Measurements from ENCODE around the gene KLHL29. TPM values are rescaled to one million over a fixed set of nuclear protein-coding genes. Genes with fewer than 3 reads are reported as not detected.

The KLHL29 gene
- total RNA-seq, 1 donor: 14.7 TPM

DNA sequence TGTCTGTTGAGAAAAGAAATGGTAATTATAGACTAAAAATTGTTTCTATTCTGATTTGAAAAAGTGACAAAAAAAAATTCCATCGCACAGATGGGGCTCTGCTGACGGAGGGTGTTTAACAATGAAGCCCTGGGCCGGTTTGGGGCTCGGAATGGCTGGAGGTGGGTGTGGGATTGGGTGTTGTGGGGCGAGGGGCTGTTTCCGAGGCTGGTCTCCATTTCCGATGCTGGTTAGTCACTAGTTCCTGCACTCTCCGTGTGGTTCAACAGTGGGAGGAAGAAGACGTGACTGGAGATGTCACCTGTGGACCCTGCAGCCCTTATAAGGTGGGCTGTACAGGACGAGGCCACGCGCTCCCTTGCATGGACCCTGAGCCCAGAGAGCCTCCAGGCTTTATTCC is 143.2 kb downstream of the KLHL29 start:
- DNase-seq (ENCODE audit: low read depth): no peak
- TF ChIP-seq, protein P1, sequence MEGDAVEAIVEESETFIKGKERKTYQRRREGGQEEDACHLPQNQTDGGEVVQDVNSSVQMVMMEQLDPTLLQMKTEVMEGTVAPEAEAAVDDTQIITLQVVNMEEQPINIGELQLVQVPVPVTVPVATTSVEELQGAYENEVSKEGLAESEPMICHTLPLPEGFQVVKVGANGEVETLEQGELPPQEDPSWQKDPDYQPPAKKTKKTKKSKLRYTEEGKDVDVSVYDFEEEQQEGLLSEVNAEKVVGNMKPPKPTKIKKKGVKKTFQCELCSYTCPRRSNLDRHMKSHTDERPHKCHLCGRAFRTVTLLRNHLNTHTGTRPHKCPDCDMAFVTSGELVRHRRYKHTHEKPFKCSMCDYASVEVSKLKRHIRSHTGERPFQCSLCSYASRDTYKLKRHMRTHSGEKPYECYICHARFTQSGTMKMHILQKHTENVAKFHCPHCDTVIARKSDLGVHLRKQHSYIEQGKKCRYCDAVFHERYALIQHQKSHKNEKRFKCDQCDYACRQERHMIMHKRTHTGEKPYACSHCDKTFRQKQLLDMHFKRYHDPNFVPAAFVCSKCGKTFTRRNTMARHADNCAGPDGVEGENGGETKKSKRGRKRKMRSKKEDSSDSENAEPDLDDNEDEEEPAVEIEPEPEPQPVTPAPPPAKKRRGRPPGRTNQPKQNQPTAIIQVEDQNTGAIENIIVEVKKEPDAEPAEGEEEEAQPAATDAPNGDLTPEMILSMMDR (IDR thresholded peaks at IDR 0.05; ENCODE audit: insufficient read depth, low read depth, low read length): no peak

DNA sequence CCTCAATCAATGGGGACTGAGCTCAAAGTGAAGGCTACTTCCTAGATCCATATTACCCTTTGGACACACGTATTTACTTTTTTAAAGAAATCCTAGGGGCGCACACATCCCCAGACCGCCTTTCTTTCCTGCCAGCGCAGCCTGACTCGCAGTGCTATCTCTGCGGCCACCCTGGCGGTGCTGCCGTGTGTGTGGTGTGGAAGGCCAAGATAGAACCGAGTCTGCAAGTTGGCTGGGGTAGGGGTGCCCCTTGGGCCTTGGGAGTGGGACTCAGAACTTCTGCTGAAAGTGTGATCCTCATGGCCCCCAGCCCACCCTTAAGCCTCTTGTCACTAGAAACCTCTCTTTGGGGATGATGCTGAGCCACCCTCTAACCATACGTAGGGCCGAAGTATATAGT is 143.7 kb downstream of the KLHL29 start:
- no peak overlapping the region for H3K4me3 ChIP-seq (ENCODE audit: low read depth, low read length)
- TF ChIP-seq, protein P1 (IDR thresholded peaks at IDR 0.05; ENCODE audit: insufficient read depth, low read depth, low read length): no peak
- DNase-seq (ENCODE audit: low read depth): no peak

More for the DNA sequence above, 143.2 kb downstream of the KLHL29 start:
- H3K4me3 ChIP-seq (ENCODE audit: low read depth, low read length): no peak overlapping the region

DNA sequence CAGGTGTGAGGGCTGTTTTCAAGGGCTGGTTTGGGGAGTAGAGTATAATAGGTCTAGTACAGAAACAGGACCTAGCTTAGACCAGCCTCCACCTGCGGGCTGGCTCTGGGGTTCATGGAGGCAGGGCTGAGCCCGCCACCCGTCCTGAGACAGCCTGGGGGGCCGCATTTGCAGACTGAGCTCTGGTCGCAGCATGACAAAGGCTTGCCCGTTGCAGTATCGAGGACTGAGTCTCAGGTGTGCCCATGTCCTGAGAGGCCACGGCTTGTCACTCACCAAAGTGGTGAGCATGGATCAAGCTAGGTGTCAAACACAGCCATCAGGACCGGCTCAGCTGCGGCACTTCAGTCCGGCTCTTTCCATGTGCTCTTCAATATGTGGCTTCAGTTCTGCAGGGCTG is 144.7 kb downstream of the KLHL29 start:
- no peak for DNase-seq (ENCODE audit: low read depth)
- TF ChIP-seq, protein P1 (IDR thresholded peaks at IDR 0.05; ENCODE audit: insufficient read depth, low read depth, low read length): no peak
- H3K4me3 ChIP-seq (ENCODE audit: low read depth, low read length): no peak overlapping the region

DNA sequence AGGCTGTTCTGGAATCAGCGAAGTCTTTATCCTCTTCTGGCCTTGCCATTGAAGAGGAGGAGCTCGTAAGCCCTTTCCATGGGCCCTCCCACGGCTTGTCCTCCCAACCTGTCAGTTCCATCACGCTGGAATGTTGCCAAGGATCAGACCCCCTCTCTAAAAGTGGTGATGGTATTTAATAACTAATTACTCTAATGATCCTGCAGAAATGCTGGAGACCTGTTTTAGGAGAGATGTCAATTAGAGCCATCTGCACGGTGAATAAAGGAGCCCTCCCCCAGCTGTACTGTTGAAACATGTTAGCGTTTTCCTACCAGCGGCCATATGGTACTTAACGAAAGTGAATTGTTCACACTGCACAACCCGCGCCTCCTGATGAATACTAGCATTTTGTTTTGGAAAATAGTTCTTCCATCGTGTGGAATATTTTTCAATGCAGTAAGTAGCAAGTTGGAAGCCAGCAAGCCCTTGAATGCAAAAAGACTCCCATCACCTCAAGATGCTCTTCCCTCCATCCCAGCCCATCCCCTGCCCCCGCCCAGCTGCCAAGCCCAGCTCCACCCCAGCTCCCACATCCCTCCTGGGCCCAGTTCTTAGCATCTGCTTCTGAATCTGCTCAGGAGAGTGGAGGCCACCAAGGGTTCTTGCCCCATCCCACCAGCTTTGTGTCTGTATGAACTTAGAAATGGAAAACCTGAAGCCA is 145.4 kb downstream of the KLHL29 start:
- TF ChIP-seq, protein P1 (IDR thresholded peaks at IDR 0.05; ENCODE audit: insufficient read depth, low read depth, low read length): no peak
- no peak overlapping the region for H3K4me3 ChIP-seq (ENCODE audit: low read depth, low read length)
- no peak for DNase-seq (ENCODE audit: low read depth)

DNA sequence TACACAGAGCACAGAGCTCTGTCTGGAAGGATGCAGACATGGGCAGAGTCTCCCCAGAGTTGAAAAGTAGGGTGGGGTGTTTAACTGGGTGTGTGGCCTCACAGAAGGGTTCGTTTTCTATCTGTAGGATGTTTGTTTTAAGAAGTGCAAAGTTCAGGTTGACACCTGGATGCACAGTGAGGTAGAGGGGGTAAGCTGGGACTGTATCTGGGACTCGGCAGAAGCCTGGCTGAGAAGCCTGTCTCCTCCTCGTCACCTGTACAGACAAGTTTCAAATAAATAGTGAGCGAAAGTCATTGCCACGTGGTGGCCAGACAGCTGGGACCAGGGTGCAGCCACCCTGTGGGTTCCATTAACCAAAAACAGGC is 145.9 kb downstream of the KLHL29 start:
- TF ChIP-seq, protein P1 (IDR thresholded peaks at IDR 0.05; ENCODE audit: insufficient read depth, low read depth, low read length): no peak
- no peak for DNase-seq (ENCODE audit: low read depth)
- H3K4me3 ChIP-seq (ENCODE audit: low read depth, low read length): no peak overlapping the region

DNA sequence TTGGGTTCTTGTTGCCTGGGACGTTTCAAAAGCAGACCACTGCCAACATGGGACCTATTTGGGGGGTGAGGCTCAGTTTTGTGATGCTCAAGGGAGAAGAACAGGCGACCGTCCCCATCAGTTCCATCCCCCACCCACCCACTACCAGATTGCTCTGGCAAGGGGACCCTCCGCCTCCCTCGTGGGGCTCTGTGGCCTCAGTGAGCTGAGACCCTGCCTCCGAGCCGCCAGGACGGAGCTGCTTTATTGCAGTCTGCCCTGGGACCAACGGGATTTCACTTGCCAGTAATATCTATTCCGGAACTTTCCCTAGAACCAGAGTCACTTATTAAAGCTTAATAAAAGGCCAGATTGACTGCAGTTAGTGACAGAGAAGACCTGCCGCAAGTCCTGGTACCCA is 146.3 kb downstream of the KLHL29 start:
- no peak for DNase-seq (ENCODE audit: low read depth)
- TF ChIP-seq, protein P1 (IDR thresholded peaks at IDR 0.05; ENCODE audit: insufficient read depth, low read depth, low read length): no peak

DNA sequence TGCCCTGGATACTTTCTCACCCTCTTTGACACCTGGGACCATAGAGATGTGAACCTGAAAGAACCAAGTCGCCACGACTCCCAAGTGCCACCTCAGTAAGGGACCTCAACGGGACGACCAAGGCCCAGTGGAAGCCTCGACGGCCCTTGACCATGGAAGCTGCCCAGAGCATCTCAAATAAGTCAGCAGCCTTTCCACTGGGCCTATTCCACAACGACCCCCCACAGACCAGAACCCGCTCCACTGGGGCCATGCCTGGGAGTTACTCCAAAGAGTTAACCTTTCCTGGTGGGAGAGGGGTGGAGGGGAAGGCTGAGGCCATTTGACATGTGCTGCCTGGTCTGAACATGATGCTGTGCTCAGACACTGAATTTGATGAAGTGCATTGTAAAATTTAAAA is 146.9 kb downstream of the KLHL29 start:
- DNase-seq (ENCODE audit: low read depth): no peak
- no peak overlapping the region for H3K4me3 ChIP-seq (ENCODE audit: low read depth, low read length)
- TF ChIP-seq, protein P1 (IDR thresholded peaks at IDR 0.05; ENCODE audit: insufficient read depth, low read depth, low read length): no peak

More for the DNA sequence above, 146.3 kb downstream of the KLHL29 start:
- H3K4me3 ChIP-seq (ENCODE audit: low read depth, low read length): no peak overlapping the region

Data from fibroblast of villous mesenchyme (primary cell).